SU-DHL-6 (cell line): ENCODE measurements around the gene SLC16A10.

Source experiments
- H2AFZ ChIP-seq: fragments of 200-600 bp; sonication (generic); 2 replicates; pipeline ENCODE4 v1.6.1; 2014; ENCODE audit warnings: low read depth, mild to moderate bottlenecking, moderate library complexity, mixed read lengths, antibody characterized with exemption, low read length; ENCODE audit not compliant: severe bottlenecking
- H3F3A ChIP-seq: fragments of 200-600 bp; shearing (Covaris generic); 2 replicates; pipeline ENCODE4 v1.6.0; 2016; ENCODE audit warnings: antibody characterized with exemption, mild to moderate bottlenecking; ENCODE audit not compliant: insufficient read depth
- H3K27ac ChIP-seq: fragments of 200-600 bp; sonication (generic); 2 replicates; pipeline ENCODE4 v1.5.1; 2016; ENCODE audit warnings: low read depth, mild to moderate bottlenecking, low read length, moderate library complexity, mixed read lengths
- H3K27me3 ChIP-seq: fragments of 200-600 bp; sonication (generic), shearing (Covaris generic); 2 replicates; pipeline ENCODE4 v1.6.0; 2014; ENCODE audit warnings: mild to moderate bottlenecking, low read length
- H3K36me3 ChIP-seq: fragments of 200-600 bp; sonication (generic); 2 replicates; pipeline ENCODE4 v1.6.1; 2014; ENCODE audit warnings: mild to moderate bottlenecking, low read length, mixed read lengths
- H3K4me2 ChIP-seq: fragments of 300-600, 200-600 bp; shearing (Covaris generic), sonication (generic); 2 replicates; pipeline ENCODE4 v1.6.0; 2014; ENCODE audit warnings: low read length, low read depth, mild to moderate bottlenecking; ENCODE audit not compliant: poor library complexity, severe bottlenecking
- H3K4me3 ChIP-seq: fragments of 200-600 bp; sonication (generic); 2 replicates; pipeline ENCODE4 v1.5.1; 2014; ENCODE audit warnings: antibody characterized with exemption, low read length, mild to moderate bottlenecking, mixed read lengths; ENCODE audit not compliant: insufficient read depth, poor library complexity, severe bottlenecking
- H3K79me2 ChIP-seq: fragments of 200-600 bp; sonication (generic); 2 replicates; pipeline ENCODE4 v1.6.1; 2014; ENCODE audit warnings: mild to moderate bottlenecking, low read length, moderate library complexity; ENCODE audit not compliant: insufficient read depth
- H3K9ac ChIP-seq: fragments of 200-600 bp; sonication (generic); 2 replicates; pipeline ENCODE4 v1.7.0; 2014; ENCODE audit warnings: mild to moderate bottlenecking, low read length
- H3K9me2 ChIP-seq: fragments of 200-600 bp; sonication (generic); replicated peaks from 2 replicates; pipeline ENCODE4 v1.6.1; 2014; ENCODE audit warnings: low read length; ENCODE audit not compliant: insufficient read depth
- H3K9me3 ChIP-seq: fragments of 200-600 bp; sonication (generic); 2 replicates; pipeline ENCODE4 v1.6.1; 2014; ENCODE audit warnings: low read length, mixed read lengths; ENCODE audit not compliant: insufficient read depth
- H4K20me1 ChIP-seq: fragments of 200-600 bp; sonication (generic); 2 replicates; pipeline ENCODE4 v1.6.1; 2014; ENCODE audit warnings: low read depth, mild to moderate bottlenecking, antibody characterized with exemption, low read length, moderate library complexity, mixed read lengths
- EZH2phosphoT487 ChIP-seq: fragments of 200-600 bp; sonication (generic), shearing (Covaris generic); conservative IDR thresholded peaks from 2 replicates; pipeline ENCODE4 v1.6.1; 2018; ENCODE audit warnings: mild to moderate bottlenecking, antibody characterized with exemption, low read length, moderate library complexity, mixed read lengths
- TF ChIP-seq, protein P1 (sequence below): fragments of 200-600 bp; sonication (generic); IDR thresholded peaks from one replicate; pipeline ENCODE4 v1.5.1; 2017; ENCODE audit warnings: antibody characterized with exemption, mild to moderate bottlenecking, low read length, moderate library complexity; ENCODE audit not compliant: insufficient read depth, poor library complexity, severe bottlenecking

Gene SLC16A10

DNA sequence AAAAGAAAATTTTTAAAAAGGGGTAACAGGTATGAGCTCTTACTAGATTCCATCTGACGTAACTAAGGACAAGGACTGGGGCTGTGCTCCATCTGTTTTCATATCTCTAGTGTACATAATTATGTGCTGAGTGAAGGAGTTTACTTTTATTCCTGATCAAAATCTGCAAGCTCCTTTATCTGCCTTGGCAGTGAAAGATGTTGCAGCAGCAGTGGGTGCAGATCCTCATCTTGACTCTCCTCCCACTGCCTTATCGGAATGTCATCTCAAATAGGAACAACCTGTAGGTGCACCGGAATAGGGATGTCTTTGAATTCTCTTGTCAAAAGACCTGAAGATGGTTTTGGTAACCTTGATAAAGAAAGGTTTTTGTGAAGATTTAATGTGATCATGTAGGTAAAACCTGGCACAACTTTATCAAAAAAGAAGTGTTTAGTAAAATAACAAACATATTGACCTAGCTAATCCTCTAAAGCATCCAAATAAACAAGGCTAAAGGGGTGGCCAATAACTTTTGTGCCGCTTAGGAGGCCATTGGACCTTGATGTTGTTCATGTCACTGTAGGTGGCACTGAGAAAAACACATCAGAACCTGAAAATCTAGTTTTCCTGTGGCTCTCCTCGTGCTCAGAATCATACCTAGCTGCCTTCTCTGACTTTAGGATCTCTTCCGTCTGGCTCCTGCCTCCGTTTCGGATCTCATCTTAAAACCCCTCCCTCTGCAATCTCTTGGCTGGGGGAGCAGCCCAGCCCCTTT lies 19.0 kb upstream of the SLC16A10 start:
- Histone ChIP-seq H3K4me2 (no peak overlapping the region), H3K9me2 (no peaks in the 10 kb centered on the region), H3K27ac (no peak overlapping the region), H3K9ac (no peak overlapping the region), H3F3A (no peaks in the 10 kb centered on the region), H3K79me2 (no peaks in the 10 kb centered on the region), H3K36me3 (no peaks in the 10 kb centered on the region), H2AFZ (no peak overlapping the region), H4K20me1 (no peaks in the 10 kb centered on the region), H3K9me3 (no peaks in the 10 kb centered on the region), H3K4me3 (no peak overlapping the region), H3K27me3 (no peaks in the 10 kb centered on the region)
- TF ChIP-seq EZH2phosphoT487: no peak
- TF ChIP-seq, protein P1, sequence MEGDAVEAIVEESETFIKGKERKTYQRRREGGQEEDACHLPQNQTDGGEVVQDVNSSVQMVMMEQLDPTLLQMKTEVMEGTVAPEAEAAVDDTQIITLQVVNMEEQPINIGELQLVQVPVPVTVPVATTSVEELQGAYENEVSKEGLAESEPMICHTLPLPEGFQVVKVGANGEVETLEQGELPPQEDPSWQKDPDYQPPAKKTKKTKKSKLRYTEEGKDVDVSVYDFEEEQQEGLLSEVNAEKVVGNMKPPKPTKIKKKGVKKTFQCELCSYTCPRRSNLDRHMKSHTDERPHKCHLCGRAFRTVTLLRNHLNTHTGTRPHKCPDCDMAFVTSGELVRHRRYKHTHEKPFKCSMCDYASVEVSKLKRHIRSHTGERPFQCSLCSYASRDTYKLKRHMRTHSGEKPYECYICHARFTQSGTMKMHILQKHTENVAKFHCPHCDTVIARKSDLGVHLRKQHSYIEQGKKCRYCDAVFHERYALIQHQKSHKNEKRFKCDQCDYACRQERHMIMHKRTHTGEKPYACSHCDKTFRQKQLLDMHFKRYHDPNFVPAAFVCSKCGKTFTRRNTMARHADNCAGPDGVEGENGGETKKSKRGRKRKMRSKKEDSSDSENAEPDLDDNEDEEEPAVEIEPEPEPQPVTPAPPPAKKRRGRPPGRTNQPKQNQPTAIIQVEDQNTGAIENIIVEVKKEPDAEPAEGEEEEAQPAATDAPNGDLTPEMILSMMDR: no peak

DNA sequence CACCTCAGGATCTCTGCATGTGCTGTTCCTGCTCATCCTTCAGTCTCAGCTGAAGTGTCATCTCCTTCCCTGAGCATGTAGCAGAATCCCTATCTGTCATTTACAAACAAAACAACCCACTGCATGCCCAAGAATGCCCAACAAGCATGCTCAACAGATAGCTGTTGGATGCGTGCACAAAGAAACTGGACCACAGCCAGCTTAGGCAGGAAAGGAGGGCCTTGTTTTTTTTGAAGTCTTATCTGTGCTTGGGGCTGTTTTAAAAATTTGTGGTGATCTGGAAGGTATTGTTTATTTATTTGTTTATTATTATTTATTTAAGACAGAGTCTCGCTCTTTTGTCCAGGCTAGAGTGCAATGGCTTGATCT lies 18.5 kb upstream of the SLC16A10 start:
- H4K20me1 ChIP-seq: no peaks in the 10 kb centered on the region
- H3K27ac ChIP-seq: no peak overlapping the region
- no peaks in the 10 kb centered on the region for H3K9me3 ChIP-seq
- no peaks in the 10 kb centered on the region for H3K27me3 ChIP-seq
- H3K79me2 ChIP-seq: no peaks in the 10 kb centered on the region
- H3K4me2 ChIP-seq: no peak overlapping the region
- H3K36me3 ChIP-seq: no peaks in the 10 kb centered on the region
- H3K9ac ChIP-seq: no peak overlapping the region
- H3K9me2 ChIP-seq: no peaks in the 10 kb centered on the region
- H3F3A ChIP-seq: no peaks in the 10 kb centered on the region
- H2AFZ ChIP-seq: no peak overlapping the region
- H3K4me3 ChIP-seq: no peak overlapping the region
- TF ChIP-seq EZH2phosphoT487: no peak

DNA sequence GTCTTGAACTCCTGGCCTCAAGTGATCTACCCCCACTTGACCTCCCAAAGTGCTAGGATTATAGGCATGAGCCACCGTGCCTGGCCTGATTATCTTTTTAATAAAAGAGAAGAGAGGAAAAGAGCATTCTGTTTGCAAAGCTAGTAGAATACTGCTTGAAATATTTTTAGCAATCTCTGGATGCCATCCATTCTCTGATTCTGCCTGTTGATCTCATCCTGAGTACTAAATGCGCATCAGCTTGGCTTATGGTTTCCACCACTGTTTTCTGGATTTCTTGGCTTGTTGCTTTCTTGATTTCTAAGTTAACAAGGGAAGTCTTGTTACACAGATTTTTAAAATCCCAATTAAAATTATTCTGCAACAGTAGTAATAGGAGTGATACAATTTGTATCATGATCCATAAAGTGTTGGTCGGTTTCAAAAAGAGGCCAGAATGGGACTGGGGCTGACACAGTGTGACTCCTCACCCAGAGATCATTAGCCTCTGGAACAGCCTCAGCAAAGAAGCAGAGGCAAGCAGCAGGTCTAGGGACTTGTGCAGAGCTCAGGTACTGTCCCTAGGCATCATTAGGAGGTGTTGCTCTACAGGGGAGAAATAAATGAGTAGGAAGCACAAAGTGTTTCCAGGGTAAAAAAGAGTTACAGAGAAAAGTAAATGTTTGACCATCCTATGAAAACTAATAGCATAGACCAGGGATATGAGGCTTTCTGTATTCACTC lies 17.8 kb upstream of the SLC16A10 start:
- H3K9me2 ChIP-seq: no peaks in the 10 kb centered on the region
- no peaks in the 10 kb centered on the region for H3K79me2 ChIP-seq
- no peak overlapping the region for H3K4me2 ChIP-seq
- no peak overlapping the region for H3K9ac ChIP-seq
- H2AFZ ChIP-seq: no peak overlapping the region
- H4K20me1 ChIP-seq: no peaks in the 10 kb centered on the region
- no peaks in the 10 kb centered on the region for H3K9me3 ChIP-seq
- H3K27me3 ChIP-seq: no peaks in the 10 kb centered on the region
- TF ChIP-seq, protein P1: no peak
- no peak for TF ChIP-seq EZH2phosphoT487
- no peaks in the 10 kb centered on the region for H3F3A ChIP-seq
- H3K4me3 ChIP-seq: no peak overlapping the region
- no peak overlapping the region for H3K27ac ChIP-seq
- H3K36me3 ChIP-seq: no peaks in the 10 kb centered on the region
